Ishikawa (cell line): ENCODE results near the gene TAF6L.

Source experiments
- CEBPB ChIP-seq: IDR thresholded peaks from 2 replicates; pipeline ENCODE4 v1.6.1; 2012
- CREB1 ChIP-seq: IDR thresholded peaks from 2 replicates; pipeline ENCODE4 v1.6.1; 2012; ENCODE audit warnings: low read depth
- EGR1 ChIP-seq: IDR thresholded peaks from 2 replicates; pipeline ENCODE4 v1.6.1; 2012
- EP300 ChIP-seq: IDR thresholded peaks from 2 replicates; pipeline ENCODE4 v1.6.1; 2012; ENCODE audit warnings: borderline replicate concordance
- FOXM1 ChIP-seq: IDR thresholded peaks from 2 replicates; pipeline ENCODE4 v1.6.1; 2012; ENCODE audit warnings: low read depth, borderline replicate concordance
- NFIC ChIP-seq: IDR thresholded peaks from 2 replicates; pipeline ENCODE4 v1.6.1; 2012
- RAD21 ChIP-seq: IDR thresholded peaks from 2 replicates; pipeline ENCODE4 v1.6.1; 2012; ENCODE audit warnings: low read depth
- TAF1 ChIP-seq: IDR thresholded peaks from 2 replicates; pipeline ENCODE4 v1.6.1; 2012; ENCODE audit warnings: low read depth, mild to moderate bottlenecking
- TCF12 ChIP-seq: IDR thresholded peaks from 2 replicates; pipeline ENCODE4 v1.6.1; 2012; ENCODE audit warnings: low read depth
- TEAD4 ChIP-seq: IDR thresholded peaks from 2 replicates; pipeline ENCODE4 v1.6.1; 2012
- YY1 ChIP-seq: IDR thresholded peaks from 2 replicates; pipeline ENCODE4 v1.6.1; 2012; ENCODE audit warnings: low read depth
- ZBTB7A ChIP-seq: IDR thresholded peaks from 2 replicates; pipeline ENCODE4 v1.6.1; 2012; ENCODE audit warnings: low read depth
- TF ChIP-seq, protein P1 (sequence below): IDR thresholded peaks from 2 replicates; pipeline ENCODE4 v1.6.1; 2012; ENCODE audit warnings: low read depth, mild to moderate bottlenecking
- TF ChIP-seq, protein P2 (sequence below): IDR thresholded peaks from 2 replicates; pipeline ENCODE4 v1.6.1; 2012
- TF ChIP-seq, protein P3 (sequence below): IDR thresholded peaks from 2 replicates; pipeline ENCODE4 v1.6.1; 2012

The TAF6L gene

DNA sequence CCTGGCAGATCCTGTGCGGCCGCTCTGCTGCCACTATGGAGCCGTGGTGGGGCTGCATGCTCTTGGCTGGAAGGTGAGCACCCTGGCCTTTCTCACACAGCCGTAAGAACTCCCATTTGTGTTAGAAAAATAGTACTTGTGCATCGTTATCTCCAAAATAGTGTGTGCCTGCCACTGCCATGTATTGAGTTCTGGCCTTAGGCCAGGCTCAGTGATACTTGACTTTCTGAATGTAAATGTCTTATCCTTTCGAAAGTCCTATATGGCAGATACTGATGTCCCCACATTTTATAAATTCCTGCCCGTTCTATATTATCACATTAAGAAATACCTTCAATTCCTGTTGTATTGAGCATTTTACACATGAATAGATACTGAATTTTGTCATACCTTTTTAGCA, 11.6 kb downstream of the TAF6L start:
- TF ChIP-seq NFIC = no peak
- TF ChIP-seq YY1 = no peak
- TF ChIP-seq EGR1 = no peak
- TF ChIP-seq, protein P1, sequence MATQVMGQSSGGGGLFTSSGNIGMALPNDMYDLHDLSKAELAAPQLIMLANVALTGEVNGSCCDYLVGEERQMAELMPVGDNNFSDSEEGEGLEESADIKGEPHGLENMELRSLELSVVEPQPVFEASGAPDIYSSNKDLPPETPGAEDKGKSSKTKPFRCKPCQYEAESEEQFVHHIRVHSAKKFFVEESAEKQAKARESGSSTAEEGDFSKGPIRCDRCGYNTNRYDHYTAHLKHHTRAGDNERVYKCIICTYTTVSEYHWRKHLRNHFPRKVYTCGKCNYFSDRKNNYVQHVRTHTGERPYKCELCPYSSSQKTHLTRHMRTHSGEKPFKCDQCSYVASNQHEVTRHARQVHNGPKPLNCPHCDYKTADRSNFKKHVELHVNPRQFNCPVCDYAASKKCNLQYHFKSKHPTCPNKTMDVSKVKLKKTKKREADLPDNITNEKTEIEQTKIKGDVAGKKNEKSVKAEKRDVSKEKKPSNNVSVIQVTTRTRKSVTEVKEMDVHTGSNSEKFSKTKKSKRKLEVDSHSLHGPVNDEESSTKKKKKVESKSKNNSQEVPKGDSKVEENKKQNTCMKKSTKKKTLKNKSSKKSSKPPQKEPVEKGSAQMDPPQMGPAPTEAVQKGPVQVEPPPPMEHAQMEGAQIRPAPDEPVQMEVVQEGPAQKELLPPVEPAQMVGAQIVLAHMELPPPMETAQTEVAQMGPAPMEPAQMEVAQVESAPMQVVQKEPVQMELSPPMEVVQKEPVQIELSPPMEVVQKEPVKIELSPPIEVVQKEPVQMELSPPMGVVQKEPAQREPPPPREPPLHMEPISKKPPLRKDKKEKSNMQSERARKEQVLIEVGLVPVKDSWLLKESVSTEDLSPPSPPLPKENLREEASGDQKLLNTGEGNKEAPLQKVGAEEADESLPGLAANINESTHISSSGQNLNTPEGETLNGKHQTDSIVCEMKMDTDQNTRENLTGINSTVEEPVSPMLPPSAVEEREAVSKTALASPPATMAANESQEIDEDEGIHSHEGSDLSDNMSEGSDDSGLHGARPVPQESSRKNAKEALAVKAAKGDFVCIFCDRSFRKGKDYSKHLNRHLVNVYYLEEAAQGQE = no peak
- no peak for TF ChIP-seq CEBPB
- no peak for TF ChIP-seq TCF12
- TF ChIP-seq FOXM1 = no peak
- TF ChIP-seq TEAD4 = no peak
- TF ChIP-seq EP300 = no peak
- no peak for TF ChIP-seq CREB1
- no peak for TF ChIP-seq RAD21
- no peak for TF ChIP-seq ZBTB7A
- no peak for TF ChIP-seq TAF1
- TF ChIP-seq, protein P2, sequence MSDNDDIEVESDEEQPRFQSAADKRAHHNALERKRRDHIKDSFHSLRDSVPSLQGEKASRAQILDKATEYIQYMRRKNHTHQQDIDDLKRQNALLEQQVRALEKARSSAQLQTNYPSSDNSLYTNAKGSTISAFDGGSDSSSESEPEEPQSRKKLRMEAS = no peak
- TF ChIP-seq, protein P3, sequence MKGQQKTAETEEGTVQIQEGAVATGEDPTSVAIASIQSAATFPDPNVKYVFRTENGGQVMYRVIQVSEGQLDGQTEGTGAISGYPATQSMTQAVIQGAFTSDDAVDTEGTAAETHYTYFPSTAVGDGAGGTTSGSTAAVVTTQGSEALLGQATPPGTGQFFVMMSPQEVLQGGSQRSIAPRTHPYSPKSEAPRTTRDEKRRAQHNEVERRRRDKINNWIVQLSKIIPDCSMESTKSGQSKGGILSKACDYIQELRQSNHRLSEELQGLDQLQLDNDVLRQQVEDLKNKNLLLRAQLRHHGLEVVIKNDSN = no peak

GRCh38 chr11:62786318-62787004, 15.3 kb downstream of the TAF6L start:
- no peak; the same call in 1 of the 2 replicates for TF ChIP-seq RAD21
- TF ChIP-seq ZBTB7A = peak; percentile 82; the same call in 1 of the 2 replicates
- no peak for TF ChIP-seq YY1
- TF ChIP-seq TAF1 = no peak; the same call in 1 of the 2 replicates
- TF ChIP-seq, protein P3 = no peak
- no peak for TF ChIP-seq NFIC
- TF ChIP-seq CEBPB = no peak
- no peak for TF ChIP-seq EP300
- TF ChIP-seq, protein P2 = 0 out of 2 replicates have a peak, but pooled peaks have one; percentile 19
- no peak for TF ChIP-seq FOXM1
- TF ChIP-seq EGR1 = 0 out of 2 replicates have a peak, but pooled peaks have one; percentile 19
- TF ChIP-seq, protein P1 = no peak

DNA sequence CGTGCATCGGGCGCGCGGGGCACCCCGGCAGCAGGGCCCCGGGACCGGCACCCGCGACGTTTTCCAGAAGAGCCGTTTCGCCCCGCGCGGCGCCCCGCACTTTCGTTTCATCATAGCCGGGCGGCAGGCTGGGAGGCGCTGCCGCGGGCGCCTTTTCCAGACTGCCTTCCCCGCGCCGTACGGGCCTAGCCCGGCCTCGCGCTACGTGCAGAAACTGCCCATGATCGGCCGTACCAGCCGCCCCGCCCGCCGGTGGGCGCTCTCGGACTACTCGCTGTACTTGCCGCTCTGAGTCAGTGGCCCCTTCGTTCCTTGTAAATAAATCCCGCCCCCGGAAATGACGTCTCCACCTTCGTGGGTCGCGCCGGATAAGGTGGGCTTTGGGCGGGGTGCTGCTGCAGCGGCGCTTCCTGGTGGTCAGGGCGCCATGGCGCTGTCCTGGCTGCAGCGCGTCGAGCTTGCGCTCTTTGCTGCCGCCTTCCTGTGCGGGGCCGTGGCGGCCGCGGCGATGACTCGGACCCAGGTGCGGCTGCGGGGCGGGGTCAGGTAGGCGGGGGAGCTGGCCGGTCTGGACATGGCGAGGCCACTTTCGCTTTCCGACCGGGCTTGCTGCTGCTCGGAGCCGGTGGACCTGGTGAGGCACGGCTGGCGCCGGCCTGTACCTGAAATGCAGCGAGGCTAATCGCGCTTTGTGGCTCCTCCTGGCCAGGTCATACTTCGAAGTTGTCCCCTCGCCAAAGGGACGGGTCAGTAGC, 16.0 kb downstream of the TAF6L start, which contains the start of gene TMEM179B:
Gene TMEM179B, plus strand, starts transcription at position 398 of the 755 bp plus-strand sequence. Its CDS starts 30 bp downstream, at position 428.
- TF ChIP-seq EP300 (no peak), FOXM1 (no peak), CREB1 (peak; percentile 82), CEBPB (no peak), NFIC (no peak; the same call in 1 of the 2 replicates), YY1 (peak; percentile 93), TAF1 (peak; percentile 90), ZBTB7A (no peak), TEAD4 (peak; percentile 15; the same call in 1 of the 2 replicates), EGR1 (peak; percentile 58), TCF12 (peak; percentile 57; the same call in 1 of the 2 replicates), RAD21 (peak; percentile 34; the same call in 1 of the 2 replicates)
- TF ChIP-seq, protein P1 = 0 out of 2 replicates have a peak, but pooled peaks have one; percentile 22
- TF ChIP-seq, protein P3 = no peak; the same call in none of the 2 replicates
- TF ChIP-seq, protein P2 = peak; percentile 84
